Iris pigment epithelial cell (primary cell): Measurements from ENCODE around the gene AGBL4.

Experiments
- DNase-seq: peaks from one replicate; pipeline ENCODE4 v3.0.0-alpha.2; 2011; ENCODE audit warnings: low read depth

AGBL4 gene

DNA sequence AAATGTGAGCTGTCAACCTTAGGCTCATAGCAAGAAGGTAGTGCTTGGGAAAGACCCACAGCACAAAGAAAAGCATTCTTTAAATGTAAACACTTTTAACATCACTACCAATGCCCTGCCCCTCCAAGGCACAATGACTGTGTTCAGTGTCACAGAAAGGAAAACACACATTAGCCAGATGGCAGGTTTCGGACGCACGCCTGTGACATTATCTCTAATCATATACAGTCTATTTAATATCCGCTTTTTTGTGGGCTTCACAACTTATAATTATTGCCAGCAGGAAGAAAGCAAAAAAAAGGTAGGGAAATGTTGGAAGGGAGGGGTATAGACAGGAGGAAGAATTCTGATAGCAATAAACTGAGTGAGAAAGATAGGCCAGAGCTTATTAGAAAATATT is 1134.7 kb downstream of the AGBL4 start:
- DNase-seq, result no peak

DNA sequence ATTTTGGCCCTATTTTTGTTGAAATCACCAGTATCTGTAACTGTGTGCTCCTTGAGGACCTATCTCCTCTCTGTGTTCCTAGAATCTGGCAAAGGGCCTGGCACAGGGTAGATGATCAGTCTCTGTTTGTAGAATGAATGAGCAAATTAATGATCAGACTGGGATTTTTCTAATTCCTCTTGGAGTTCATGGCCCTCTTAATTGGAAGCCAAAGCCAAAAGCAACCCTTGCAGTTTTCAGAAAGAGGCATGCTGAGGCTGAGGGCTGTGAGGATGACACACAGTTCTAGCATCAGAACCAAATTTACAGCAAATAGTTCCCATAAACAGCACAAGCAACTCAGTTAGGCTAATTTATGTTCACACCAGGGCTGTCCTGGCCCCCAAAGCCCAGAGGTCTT is 1136.0 kb downstream of the AGBL4 start:
- DNase-seq, result no peak

DNA sequence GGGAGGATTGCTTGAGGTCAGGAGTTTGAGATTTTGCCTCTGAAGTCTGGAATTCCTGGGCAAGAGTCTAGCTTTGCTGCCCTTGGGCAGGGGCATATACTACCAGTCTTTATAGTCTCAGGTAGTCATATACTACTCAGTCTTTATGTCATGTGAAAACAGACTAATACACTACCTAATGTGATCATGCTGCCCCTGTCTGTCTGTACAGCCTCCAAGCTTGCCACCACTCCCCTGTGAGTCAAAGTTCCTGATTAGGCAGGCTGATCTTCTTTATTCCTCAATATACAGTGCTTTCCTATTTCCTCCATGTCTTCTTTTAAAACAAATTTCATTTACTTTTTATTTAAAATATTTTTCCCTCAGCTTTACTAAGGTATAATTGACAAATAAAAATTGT is 1141.7 kb downstream of the AGBL4 start:
- no peak for DNase-seq

- peak; percentile 89 for DNase-seq
These were observed 1145.4 kb downstream of the AGBL4 start for GRCh38 chr1:48878191-48878940.

- DNase-seq, result peak; percentile 28
These were observed 1147.4 kb downstream of the AGBL4 start for GRCh38 chr1:48876330-48876785.

DNA sequence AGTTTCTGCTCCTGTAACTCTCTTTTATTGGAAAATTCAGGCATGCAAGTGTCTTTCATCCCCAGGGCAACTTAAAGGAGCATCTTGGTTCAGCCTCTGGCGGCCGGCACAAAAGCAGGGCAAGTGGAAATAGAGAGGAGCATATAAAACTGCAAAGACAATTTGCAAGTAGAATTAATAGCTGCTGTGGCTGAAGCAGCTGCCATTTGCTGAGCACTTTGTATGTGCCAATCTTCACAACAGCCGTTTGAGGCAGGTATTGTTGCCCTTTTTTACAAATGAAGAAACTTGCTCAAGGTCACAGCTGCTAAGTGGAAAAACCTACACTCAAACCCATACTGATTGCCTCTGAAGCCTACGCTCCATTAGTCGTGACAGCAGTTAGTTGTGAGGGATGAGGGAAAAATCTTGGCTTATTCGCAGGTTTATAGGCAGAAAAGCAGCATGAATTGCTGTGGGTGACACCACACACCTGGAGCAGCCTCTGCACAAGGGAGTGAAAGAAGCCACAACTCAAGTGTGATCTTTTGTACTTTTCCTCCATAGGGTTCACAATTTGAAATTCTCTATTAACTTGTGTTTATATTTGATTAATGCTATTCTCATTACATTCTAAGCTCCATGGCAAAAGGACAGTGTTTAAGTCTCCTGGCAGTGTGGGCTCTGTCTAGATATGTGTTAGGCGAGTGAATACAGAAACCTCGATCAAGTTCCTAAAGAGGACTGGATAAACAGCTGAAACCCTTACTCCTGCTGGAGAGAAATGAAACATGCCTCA is 1148.0 kb downstream of the AGBL4 start:
- no peak for DNase-seq

- DNase-seq, result no peak
These were observed 1149.8 kb downstream of the AGBL4 start for GRCh38 chr1:48873944-48874343.

GRCh38 chr1:48870596-48870995 is 1153.2 kb downstream of the AGBL4 start:
- peak; percentile 17 for DNase-seq

DNA sequence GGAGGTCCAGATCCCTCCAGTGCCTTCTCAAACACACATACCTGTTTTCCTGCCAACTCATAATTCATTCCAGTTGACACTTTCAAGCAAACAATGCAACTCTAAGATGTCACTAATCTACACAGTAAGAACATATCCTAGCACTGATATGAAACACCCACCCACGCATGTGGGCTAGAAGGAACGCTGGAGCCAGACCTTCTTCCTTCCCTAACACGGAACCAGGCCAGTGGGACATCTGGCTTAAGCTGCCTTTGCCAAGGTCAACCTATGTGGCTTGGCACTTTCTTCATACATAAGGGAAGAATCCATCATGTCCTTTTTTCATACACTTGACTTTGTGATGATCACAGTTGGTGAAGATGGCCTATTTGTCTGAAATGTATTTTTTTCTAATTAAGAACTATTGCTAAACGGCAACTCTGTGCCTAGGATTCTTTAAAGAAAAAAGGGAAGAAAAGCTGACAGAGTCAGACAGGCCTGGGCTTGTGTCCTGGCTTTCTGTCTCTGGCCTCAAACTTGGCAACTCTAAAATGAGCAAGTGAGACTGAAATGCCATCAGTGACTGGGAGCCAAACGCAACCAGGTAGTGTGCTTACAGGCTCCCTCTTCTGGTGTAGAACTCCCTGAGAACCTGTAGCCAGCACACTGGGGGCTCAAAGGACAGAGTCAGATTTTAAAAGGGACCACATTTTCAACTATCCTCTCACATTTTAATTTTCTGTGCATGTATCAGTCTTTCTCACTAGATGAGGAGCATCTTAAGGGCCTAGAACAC is 1154.4 kb downstream of the AGBL4 start:
- DNase-seq, result no peak

GRCh38 chr1:48864913-48865312 is 1158.8 kb downstream of the AGBL4 start:
- no peak for DNase-seq

DNA sequence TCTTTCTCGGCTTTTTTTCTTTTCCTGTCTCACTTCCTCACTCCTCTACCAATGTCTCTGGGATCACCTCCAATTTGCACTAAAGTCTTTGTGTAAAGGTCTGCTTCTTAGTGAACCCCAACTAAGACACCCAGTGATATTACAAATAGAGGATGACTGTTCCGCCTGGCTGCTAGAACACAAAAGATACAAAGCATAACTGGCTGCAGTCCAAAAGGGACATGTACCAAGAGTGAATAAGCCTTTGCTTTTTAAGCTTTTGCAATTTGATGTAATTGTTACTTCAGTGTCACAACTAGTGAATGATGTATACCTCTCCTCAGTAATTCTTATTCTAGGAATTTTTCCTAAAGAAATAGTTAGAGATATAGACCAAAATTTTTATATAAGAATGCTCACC is 1164.3 kb downstream of the AGBL4 start:
- peak; percentile 21 for DNase-seq

GRCh38 chr1:48858200-48858920 is 1165.4 kb downstream of the AGBL4 start:
- no peak for DNase-seq

GRCh38 chr1:48853006-48853405 is 1170.7 kb downstream of the AGBL4 start:
- DNase-seq, result peak; percentile 53

- DNase-seq, result no peak
These were observed 1172.1 kb downstream of the AGBL4 start for GRCh38 chr1:48851638-48852037.

DNA sequence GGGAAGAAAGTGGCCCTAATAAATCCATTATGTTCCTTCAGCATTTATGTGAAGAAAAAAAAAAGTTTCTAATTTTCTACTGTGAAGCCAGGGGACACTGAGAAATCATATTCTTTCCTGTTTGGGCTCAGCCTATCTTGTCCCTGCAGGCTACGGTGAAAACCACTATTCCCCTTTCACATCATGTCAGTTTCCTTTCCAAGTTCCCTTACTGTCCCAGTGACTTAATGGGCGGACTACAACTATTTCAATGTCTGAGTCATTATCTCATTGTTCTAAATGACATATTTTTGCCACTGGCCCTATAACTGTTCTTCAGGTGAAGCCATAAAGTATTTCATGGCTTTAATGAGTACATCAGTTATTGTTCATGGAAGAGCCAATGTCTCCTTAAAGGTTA is 1175.7 kb downstream of the AGBL4 start:
- DNase-seq, result no peak

- DNase-seq, result no peak
These were observed 1177.3 kb downstream of the AGBL4 start for GRCh38 chr1:48846441-48846840.

DNA sequence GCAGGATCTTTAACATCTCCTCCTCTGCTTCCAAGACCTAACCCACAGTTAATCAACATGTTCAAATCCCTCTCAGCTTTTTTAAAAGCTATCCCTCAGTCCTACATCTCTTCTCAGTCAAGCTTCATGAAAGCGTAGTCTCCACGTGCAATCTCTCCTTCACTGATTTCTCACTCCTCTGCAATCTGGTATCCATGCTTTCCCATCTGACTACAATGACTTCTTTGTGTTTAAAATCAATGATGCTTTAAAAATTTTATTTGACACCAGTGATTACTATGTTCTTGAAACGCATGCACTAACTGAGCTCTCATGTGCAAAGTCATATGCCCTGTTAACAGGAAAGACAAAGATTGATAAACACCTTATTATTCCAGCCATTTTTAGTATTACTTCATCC is 1179.6 kb downstream of the AGBL4 start:
- DNase-seq, result no peak

- no peak for DNase-seq
These were observed 1181.8 kb downstream of the AGBL4 start for GRCh38 chr1:48841966-48842365.

GRCh38 chr1:48841461-48841860 is 1182.3 kb downstream of the AGBL4 start:
- no peak for DNase-seq

DNA sequence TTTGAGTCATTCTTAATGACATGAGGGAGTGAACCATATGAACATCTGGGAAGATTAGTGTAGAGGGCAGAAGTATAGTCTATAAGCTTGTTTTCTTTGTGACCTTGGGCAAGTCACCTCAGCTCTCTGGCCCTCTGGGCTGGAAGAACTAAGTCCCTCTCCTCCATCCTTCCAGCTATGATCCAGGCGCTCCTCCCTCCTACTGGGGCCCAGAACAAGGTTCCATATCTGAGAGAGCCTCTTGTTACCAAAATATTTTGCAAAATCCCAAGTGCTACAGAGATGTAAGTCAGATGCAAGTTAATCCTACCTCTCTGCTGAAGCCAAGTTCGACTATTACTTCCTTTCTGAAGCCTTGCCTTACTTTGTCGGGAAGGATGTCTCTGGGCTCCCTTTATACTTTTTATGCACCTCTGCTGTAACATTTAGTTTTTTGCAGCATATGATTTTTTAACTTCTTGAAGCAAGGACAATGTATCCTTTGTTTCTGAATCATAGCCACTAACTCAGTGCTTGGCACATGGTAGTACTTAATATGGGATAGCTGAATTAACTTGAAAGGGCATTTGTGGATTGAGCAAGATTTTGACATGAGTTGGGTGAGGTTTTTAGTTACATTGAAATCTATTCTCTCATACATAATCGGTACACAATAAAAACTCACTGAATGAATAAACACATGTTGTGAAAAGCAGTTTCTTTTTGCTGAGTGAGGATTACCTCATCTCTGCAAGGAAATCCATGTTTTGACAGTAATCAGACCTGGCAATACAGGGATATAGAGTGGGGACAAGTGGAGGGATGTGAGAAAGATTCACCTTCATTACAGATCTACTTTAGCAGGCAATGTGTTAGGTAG is 1192.4 kb downstream of the AGBL4 start:
- no peak for DNase-seq

DNA sequence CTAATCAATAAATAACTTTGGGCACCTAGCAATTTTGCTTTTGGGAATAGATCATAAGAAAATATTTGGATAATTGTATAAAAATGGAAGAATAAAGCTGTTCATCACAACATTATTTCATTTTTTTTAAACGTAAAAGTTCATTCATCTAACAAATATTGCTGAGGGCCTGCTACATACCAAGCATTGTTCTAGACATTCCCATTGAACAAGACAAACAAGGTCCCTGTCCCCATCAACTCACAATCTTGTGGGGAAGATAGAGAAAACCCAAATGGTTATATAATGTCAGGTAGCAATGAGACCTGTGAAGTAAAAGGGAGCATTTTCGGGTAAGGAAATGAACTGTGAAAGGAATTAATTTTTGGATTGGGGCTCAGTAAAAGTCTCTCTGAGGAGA is 1193.0 kb downstream of the AGBL4 start:
- no peak for DNase-seq
